Measurements from ENCODE around the gene CHDH.
A peak's percentile ranks its signal among the peaks of the same experiment; 100 is the strongest.

The CHDH gene, protein sequence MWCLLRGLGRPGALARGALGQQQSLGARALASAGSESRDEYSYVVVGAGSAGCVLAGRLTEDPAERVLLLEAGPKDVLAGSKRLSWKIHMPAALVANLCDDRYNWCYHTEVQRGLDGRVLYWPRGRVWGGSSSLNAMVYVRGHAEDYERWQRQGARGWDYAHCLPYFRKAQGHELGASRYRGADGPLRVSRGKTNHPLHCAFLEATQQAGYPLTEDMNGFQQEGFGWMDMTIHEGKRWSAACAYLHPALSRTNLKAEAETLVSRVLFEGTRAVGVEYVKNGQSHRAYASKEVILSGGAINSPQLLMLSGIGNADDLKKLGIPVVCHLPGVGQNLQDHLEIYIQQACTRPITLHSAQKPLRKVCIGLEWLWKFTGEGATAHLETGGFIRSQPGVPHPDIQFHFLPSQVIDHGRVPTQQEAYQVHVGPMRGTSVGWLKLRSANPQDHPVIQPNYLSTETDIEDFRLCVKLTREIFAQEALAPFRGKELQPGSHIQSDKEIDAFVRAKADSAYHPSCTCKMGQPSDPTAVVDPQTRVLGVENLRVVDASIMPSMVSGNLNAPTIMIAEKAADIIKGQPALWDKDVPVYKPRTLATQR

DNA sequence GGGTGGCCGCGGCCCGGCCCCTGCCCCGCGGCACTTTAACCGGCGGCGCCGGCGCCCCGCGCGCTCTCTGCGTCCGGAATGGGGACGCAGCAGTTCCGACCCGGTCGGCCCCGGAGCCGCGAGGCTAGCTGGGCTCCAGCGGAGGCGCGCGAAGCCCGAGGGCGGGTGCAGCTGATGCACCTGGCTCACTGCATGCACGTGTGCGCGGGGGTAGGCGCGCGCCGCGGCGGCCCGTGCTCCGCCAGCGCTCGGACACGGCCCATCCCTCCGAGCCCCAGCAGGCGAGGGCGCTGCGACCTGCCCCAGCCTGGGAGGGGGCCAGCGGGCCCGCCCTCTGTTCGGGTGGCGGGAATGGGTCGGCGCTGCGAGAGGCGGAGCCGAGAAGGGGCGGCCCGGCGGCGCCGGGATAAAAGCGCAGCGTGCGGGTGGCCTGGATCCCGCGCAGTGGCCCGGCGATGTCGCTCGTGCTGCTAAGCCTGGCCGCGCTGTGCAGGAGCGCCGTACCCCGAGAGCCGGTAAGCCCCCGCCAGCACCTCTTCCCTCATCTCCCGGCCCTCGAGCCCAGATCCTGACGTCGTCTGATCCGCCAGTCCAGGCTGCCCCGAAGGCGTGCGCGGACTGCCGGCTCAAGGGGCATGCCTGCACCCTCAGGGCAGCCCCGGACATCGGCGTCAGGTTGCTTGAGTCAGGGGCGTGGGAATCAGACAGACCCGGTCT lies at the start of gene CHDH, which contains the start of gene IL17RB:
TSS of gene CHDH (minus strand) at position 286 of the 717 bp plus-strand sequence. CDS start 22,411 bp downstream, outside the sequence.
TSS of gene IL17RB (plus strand) at position 435 of the 717 bp plus-strand sequence. CDS start at position 456, 21 bp downstream.
- DNase-seq (ENCODE audit: low read depth): no peak

DNA sequence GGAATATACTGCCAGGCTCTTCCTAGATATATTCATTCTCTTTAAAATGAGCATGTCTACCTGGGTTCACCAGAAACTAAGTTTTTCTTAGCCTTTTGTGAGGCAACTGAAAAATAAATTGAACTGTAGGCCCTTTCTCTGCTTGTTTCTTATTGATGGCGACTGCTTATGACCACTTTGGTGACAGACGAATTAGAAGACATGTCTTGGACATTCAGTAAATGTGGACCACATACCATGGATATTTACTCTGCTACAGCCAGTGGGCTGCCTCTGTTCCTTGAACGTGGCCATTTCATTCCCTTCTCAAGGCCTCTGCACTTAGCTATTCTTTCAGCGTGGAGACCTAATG lies 46.0 kb upstream of the CHDH start:
- DNase-seq (ENCODE audit: low read depth): no peak

DNA sequence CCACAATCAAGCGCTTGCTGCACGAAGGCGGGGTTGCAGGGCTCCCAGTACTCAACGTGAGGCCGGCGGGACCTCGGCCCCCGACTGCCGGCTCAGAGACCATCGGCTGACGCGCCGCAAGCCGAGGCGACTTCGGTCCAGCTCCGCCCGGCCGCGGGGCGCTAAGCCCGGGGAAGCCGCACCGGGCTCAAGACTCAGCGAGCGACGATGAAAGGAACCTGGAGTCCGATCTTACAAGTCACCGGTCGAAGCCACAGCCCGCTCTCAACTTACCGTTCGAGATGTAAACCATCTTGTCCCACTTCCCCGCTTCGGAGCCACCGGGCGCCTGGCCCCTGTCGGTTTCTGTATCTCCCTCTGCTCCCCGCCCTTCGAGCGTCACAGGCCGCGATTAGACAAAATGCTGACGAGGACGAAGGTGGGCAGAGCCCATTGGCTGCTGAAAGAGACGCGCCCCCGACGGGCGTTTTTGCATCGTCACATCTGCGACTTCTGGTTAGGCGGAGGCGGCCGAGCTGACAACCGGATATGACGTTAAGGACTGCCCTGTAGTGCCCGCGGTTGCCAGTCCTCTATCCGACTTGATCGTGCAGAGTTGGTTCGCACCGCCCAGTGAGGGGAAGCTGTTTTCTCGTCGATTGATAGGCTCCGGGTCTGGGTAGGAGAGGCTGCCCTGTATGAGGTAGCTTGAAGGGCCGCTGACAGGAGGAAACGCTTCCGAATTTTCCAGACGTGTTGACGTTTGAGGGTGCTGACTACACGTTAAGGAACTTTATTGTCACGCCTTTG lies 45.5 kb upstream of the CHDH start, which contains the start of gene SELENOK:
TSS of gene SELENOK (minus strand) at position 363 of the 789 bp plus-strand sequence.
- DNase-seq (ENCODE audit: low read depth): peak; percentile 91

- no peak for DNase-seq (ENCODE audit: low read depth)
Observed at GRCh38 chr3:53890726-53891475, 44.7 kb upstream of the CHDH start.

- DNase-seq (ENCODE audit: low read depth): no peak
Observed at GRCh38 chr3:53888232-53888631, 42.0 kb upstream of the CHDH start.

GRCh38 chr3:53887446-53887845 lies 41.2 kb upstream of the CHDH start:
- DNase-seq (ENCODE audit: low read depth): no peak

GRCh38 chr3:53885239-53885638 lies 39.0 kb upstream of the CHDH start:
- DNase-seq (ENCODE audit: low read depth): no peak

DNA sequence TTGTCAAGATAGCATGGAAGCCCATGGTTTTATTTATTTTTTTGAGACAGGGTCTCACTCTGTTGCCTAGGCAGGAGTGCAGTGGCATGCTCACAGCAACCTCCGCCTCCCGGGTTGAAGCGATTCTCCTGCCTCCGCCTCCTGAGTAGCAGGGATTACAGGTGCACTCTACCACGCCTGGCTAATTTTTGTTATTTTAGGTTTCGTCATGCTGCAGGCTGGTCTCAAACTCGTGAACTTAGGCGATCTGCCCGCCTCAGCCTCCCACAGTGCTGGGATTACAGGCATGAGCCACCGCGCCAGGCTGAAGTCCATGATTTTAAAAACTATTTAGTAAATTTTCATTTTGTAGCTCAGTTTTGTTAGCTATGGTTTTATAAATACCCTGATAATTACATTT lies 38.4 kb upstream of the CHDH start:
- no peak for DNase-seq (ENCODE audit: low read depth)

GRCh38 chr3:53883008-53883407 lies 36.8 kb upstream of the CHDH start:
- DNase-seq (ENCODE audit: low read depth): no peak

DNA sequence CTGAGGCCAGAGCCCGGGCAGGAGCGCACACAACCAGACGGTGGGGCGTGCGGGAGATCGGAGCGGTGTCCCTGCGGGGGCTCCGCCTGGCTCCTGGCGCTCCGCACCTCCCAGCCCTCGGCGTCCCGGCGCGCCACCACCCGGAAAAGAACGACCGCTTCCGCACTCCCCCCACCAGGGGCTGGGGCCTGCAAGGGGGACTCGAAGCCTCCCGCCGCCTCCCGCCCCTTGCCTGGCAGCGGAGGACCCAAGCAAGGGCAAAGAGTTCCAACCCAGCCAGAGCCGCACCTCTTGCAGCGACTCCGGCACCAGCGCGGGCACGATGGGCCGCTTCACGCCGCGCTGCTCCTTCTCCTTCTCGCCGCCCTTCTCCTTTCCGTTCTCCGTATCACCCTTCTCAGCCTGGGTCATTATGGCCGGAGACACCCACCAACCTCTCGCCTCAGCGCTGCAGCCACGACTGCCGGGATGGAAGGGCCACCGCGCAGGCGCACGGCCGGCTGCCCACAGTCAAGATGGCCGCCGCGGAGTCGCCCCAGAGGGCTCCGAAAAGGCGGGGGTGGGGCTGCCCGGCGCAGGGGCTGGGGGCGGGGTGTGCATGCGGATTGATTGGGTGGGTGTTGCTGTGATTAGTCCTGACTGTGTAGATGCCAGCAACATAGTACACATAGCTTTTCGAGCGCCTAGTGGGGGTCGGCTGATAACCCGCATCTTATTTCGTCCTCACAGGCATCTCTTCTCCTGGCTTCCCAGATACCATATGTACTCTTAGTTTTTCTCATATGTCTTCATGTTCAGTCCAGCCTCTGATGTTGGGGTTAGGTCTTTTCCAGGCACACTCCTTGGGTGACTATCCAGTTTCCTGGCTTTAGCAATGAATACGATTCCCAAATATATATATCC lies 35.7 kb upstream of the CHDH start, which contains the start of gene ACTR8:
TSS of gene ACTR8 (minus strand) at position 462 of the 903 bp plus-strand sequence. CDS start at position 411, 51 bp downstream.
- DNase-seq (ENCODE audit: low read depth): peak; percentile 64

GRCh38 chr3:53880396-53881345 lies 34.5 kb upstream of the CHDH start:
- DNase-seq (ENCODE audit: low read depth): no peak

GRCh38 chr3:53865732-53866499 lies 19.7 kb upstream of the CHDH start:
- DNase-seq (ENCODE audit: low read depth): no peak

DNA sequence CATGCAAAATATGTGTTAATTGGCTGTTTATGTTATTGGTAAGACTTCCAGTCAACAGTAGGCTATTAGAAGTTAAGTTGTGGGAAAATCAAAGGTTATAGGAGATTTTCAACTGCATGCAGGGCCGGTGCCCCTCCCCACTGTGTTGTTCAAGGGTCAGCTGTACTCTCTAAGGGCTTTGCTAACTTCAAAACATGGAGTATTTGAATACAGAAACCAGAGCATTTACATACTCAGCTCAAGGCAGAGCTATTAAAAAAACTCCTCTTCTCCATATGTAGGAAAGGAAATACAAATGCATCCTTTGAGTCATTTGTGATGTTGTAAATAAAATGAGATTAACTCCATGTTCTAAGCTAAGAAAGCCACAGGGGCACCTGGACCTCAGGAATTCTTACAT lies 16.9 kb upstream of the CHDH start:
- DNase-seq (ENCODE audit: low read depth): no peak

DNA sequence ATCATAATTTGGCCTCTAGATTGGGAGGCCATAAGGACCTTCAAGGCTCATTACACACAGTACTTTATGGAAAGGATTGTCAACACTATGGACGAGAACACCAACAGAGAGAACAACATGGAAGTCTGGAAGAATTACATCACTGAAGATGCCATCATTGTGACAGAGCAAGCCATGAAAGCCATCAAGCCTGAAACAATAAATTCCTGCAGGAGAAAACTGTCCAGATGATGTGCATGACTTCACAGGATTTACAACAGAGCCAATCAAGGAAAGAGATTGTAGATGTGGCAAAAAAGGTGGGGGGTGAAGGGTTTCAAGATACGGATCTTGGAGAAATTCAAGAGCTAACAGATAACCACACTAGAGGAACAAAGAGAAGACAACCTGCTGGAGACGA lies 16.0 kb upstream of the CHDH start:
- DNase-seq (ENCODE audit: low read depth): no peak

GRCh38 chr3:53860196-53860595 lies 14.0 kb upstream of the CHDH start:
- no peak for DNase-seq (ENCODE audit: low read depth)

DNA sequence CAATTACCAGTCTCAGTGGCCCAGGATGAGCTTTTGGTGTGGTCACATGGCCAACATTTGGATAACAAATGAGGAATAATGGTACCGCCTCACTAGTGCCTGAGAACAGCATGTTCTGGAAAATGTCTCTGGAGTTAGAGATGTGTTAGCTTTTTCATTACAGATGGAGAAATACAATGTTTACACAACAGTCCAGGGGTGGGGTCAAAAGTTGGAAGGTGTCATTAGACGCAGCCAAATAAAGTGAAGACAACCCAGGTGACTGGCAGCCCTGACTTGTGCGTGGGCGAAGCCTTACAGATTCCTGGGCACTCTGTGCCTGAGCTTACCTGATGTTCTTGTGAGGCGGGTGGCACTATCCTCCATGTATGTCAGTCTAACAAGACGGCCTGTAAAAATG lies 13.0 kb upstream of the CHDH start:
- no peak for DNase-seq (ENCODE audit: low read depth)

DNA sequence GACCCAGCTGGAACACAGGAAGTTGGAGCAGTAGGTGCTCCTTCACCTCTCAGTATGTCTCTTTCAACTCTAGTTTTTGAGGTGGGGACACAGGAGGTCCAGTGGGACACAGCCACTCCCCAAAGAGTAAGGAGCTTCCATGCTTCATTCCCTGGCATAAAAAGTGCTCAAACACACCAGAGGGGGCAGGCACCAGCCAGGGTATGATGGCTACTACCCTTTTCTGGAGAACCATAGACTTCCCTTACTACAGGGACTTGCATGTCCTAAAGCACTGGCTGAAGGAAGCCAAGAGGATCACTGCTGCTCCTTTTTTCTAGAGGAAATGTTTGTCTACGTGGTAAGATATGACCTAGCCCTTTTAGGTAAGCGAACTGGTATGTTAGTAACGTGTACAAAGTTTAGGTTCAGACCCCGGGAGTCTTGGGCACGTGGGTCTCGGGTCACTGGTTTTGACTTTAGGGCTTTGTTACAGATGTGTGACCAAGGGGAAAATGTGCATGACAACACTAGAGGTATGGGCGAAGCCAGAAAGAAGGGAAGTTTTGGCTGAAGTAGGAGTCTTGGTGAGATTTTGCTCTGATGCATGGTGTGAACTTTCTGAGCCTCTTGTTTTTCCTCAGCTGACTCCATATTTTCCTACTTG lies 12.0 kb upstream of the CHDH start:
- DNase-seq (ENCODE audit: low read depth): no peak

- no peak for DNase-seq (ENCODE audit: low read depth)
Observed at GRCh38 chr3:53856964-53857363, 10.7 kb upstream of the CHDH start.
